ENCODE measurements around the gene KIF5B. TPM values are rescaled to one million over a fixed set of nuclear protein-coding genes. Genes with fewer than 3 reads are reported as not detected.
"Not testable (repeated sequence)": the region's sequence is repeated elsewhere in the genome, so short reads cannot be mapped to it uniquely, and the experiment has no call there.

KIF5B gene
- total and polyA plus RNA-seq, 2 donors (not counting 1 experiment from before 2014, with no cell fraction given), result 109 to 160 TPM

GRCh38 chr10:31982111-31982510 lies 74.1 kb downstream of the KIF5B start:
- Histone ChIP-seq H4K20me1 (ENCODE audit: control insufficient read depth, extremely low read depth, insufficient read depth, low read length) (no peaks in the 10 kb centered on the region), H3K27ac (ENCODE audit: insufficient read depth, low read length) (no peak overlapping the region), H3K36me3 (ENCODE audit: control insufficient read depth, insufficient read depth, low read length) (no peaks in the 10 kb centered on the region), H3K4me1 (ENCODE audit: control insufficient read depth, extremely low read depth, insufficient read depth, low read length) (peaks cover 2% of the 10 kb centered on the region), H3K27me3 (ENCODE audit: control insufficient read depth, insufficient read depth, low read length) (no peaks in the 10 kb centered on the region), H3K9ac (ENCODE audit: insufficient read depth, low read length) (no peak overlapping the region), H3K79me2 (ENCODE audit: control insufficient read depth, insufficient read depth, low read length) (no peaks in the 10 kb centered on the region), H3K4me3 (replicated peaks in 1 of 4; ENCODE audit: control extremely low read depth in 1 of 4, insufficient read depth in 1 of 4, low read depth in 3 of 4, low read length in 4 of 4) (no peak overlapping the region), H2AFZ (ENCODE audit: low read length) (no peak overlapping the region), H3K4me2 (ENCODE audit: extremely low read depth, insufficient read depth, low read length) (no peak overlapping the region), H3K9me3 (ENCODE audit: control insufficient read depth, insufficient read depth, low read depth, low read length) (no peaks in the 10 kb centered on the region)
- TF ChIP-seq CTCF (conservative IDR thresholded peaks at IDR 0.05 in 1 of 2, IDR thresholded peaks at IDR 0.05 in 1 of 2; ENCODE audit: low read depth in 1 of 2, low read length in 2 of 2), result no peak
- TF ChIP-seq EZH2 (IDR thresholded peaks at IDR 0.05; ENCODE audit: low read length, missing control alignments), result no peak
- no peak for DNase-seq (ENCODE audit: low read depth in 2 of 2)

- Histone ChIP-seq H3K27me3 (ENCODE audit: control insufficient read depth, insufficient read depth, low read length) (no peaks in the 10 kb centered on the region), H3K4me2 (ENCODE audit: extremely low read depth, insufficient read depth, low read length) (no peak overlapping the region)
Measured at GRCh38 chr10:31980471-31980870, 75.8 kb downstream of the KIF5B start.

DNA sequence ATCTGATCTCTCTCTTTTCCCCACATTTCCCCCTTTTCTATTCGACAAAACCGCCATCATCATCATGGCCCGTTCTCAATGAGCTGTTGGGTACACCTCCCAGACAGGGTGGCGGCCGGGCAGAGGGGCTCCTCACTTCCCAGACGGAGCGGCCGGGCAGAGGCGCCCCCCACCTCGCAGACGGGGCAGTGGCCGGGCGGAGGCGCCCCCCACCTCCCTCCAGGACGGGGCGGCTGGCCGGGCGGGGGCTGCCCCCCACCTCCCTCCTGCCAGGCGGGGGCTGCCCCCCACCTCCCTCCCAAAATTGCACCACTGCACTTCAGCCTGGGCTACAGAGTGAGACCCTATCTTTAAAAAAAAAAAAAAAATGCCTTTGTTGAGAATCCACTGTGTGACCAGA lies 77.2 kb downstream of the KIF5B start:
- DNase-seq (ENCODE audit: low read depth in 2 of 2); H2AFZ ChIP-seq (ENCODE audit: low read length); H3K9me3 ChIP-seq (ENCODE audit: control insufficient read depth, insufficient read depth, low read depth, low read length); H3K4me2 ChIP-seq (ENCODE audit: extremely low read depth, insufficient read depth, low read length); H3K4me3 ChIP-seq (replicated peaks in 1 of 4; ENCODE audit: control extremely low read depth in 1 of 4, insufficient read depth in 1 of 4, low read depth in 3 of 4, low read length in 4 of 4); H3K27me3 ChIP-seq (ENCODE audit: control insufficient read depth, insufficient read depth, low read length); H3K36me3 ChIP-seq (ENCODE audit: control insufficient read depth, insufficient read depth, low read length); H3K4me1 ChIP-seq (ENCODE audit: control insufficient read depth, extremely low read depth, insufficient read depth, low read length); H3K79me2 ChIP-seq (ENCODE audit: control insufficient read depth, insufficient read depth, low read length); H3K9ac ChIP-seq (ENCODE audit: insufficient read depth, low read length); H3K27ac ChIP-seq (ENCODE audit: insufficient read depth, low read length); H4K20me1 ChIP-seq (ENCODE audit: control insufficient read depth, extremely low read depth, insufficient read depth, low read length): not testable (repeated sequence)

More at GRCh38 chr10:31980471-31980870, 75.8 kb downstream of the KIF5B start:
- H2AFZ ChIP-seq (ENCODE audit: low read length), result no peak overlapping the region
- H3K4me3 ChIP-seq (replicated peaks in 1 of 4; ENCODE audit: control extremely low read depth in 1 of 4, insufficient read depth in 1 of 4, low read depth in 3 of 4, low read length in 4 of 4), result no peak overlapping the region
- peaks cover 2% of the 10 kb centered on the region for H3K4me1 ChIP-seq (ENCODE audit: control insufficient read depth, extremely low read depth, insufficient read depth, low read length)
- DNase-seq (ENCODE audit: low read depth in 2 of 2), result no peak
- H3K9ac ChIP-seq (ENCODE audit: insufficient read depth, low read length), result no peak overlapping the region
- H3K9me3 ChIP-seq (ENCODE audit: control insufficient read depth, insufficient read depth, low read depth, low read length), result no peaks in the 10 kb centered on the region
- H3K27ac ChIP-seq (ENCODE audit: insufficient read depth, low read length), result no peak overlapping the region
- H3K36me3 ChIP-seq (ENCODE audit: control insufficient read depth, insufficient read depth, low read length), result no peaks in the 10 kb centered on the region
- no peaks in the 10 kb centered on the region for H4K20me1 ChIP-seq (ENCODE audit: control insufficient read depth, extremely low read depth, insufficient read depth, low read length)
- H3K79me2 ChIP-seq (ENCODE audit: control insufficient read depth, insufficient read depth, low read length), result no peaks in the 10 kb centered on the region
- no peak for TF ChIP-seq CTCF (conservative IDR thresholded peaks at IDR 0.05 in 1 of 2, IDR thresholded peaks at IDR 0.05 in 1 of 2; ENCODE audit: low read depth in 1 of 2, low read length in 2 of 2)
- TF ChIP-seq EZH2 (IDR thresholded peaks at IDR 0.05; ENCODE audit: low read length, missing control alignments), result no peak
